ENCODE measurements around the gene RBM6. TPM values are rescaled to one million over a fixed set of nuclear protein-coding genes. Genes with fewer than 3 reads are reported as not detected.
"Not testable (repeated sequence)": the region's sequence is repeated elsewhere in the genome, so short reads cannot be mapped to it uniquely, and the experiment has no call there.

RBM6 gene
- total and polyA plus RNA-seq, 2 of the 4 experiments (the other 2 are of a cell fraction), result 38.5 to 64.6 TPM

DNA sequence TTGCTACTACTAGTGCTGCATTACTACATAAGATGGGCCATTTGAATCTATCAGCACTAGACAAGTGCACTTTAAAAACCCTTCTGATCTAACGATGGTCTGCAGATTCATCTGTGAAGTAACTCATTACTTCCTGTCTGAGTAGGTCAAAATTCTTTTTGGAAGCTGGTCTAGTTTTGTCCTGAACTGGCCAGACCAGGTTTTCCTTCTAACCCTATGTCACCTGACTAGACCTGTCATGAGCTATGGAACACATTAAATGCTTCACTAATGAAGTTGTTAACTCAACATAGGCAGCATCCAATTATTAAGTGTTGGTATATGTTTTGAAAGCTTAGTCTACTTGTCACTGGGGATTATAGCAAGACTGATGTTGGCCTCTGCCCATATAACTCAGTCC is 138.7 kb downstream of the RBM6 start:
- no CpG with 5 or more reads among the region's 1 CpG for WGBS, 2 experiments (ENCODE audit: extremely low coverage in 2 of 2, insufficient read length in 1 of 2)
- Histone ChIP-seq H2BK20ac (ENCODE audit: low read depth, low read length) (no peak overlapping the region), H3K36me3 (ENCODE audit: control insufficient read depth, insufficient read depth, low read length) (peaks cover 23% of the 10 kb centered on the region), H3K79me1 (ENCODE audit: low read depth in 1 of 2, low read length in 2 of 2) (no peaks in the 10 kb centered on the region; a peak in 1 of 4 replicates), H2AFZ (replicated peaks; ENCODE audit: low read length, poor library complexity) (no peak overlapping the region), H2AK5ac (ENCODE audit: low read depth, low read length) (no peak overlapping the region), H2BK120ac (ENCODE audit: low read depth, low read length) (no peak overlapping the region), H3K4me1 (ENCODE audit: control insufficient read depth, insufficient read depth, low read length) (no peaks in the 10 kb centered on the region), H3K27me3 (ENCODE audit: control insufficient read depth, insufficient read depth, low read length) (no peaks in the 10 kb centered on the region), H3K4ac (ENCODE audit: low read depth, low read length) (no peak overlapping the region), H3K23ac (ENCODE audit: low read depth, low read length) (no peak overlapping the region), H4K91ac (ENCODE audit: insufficient read depth, low read depth, low read length) (no peak overlapping the region), H3K9me1 (ENCODE audit: insufficient read depth, low read length) (no peaks in the 10 kb centered on the region), H4K20me1 (ENCODE audit: insufficient read depth, low read length) (no peaks in the 10 kb centered on the region), H3K4me2 (ENCODE audit: low read depth, low read length) (no peak overlapping the region), H3K9me3 (ENCODE audit: control insufficient read depth, insufficient read depth, low read length) (no peaks in the 10 kb centered on the region), H4K8ac (ENCODE audit: low read depth in 2 of 2, low read length in 2 of 2) (no peak overlapping the region), H3K14ac (replicated peaks; ENCODE audit: low read depth, low read length) (no peak overlapping the region), H2AK9ac (replicated peaks; ENCODE audit: low read depth, low read length, poor library complexity) (no peak overlapping the region), H3K27ac (ENCODE audit: insufficient read depth, low read length) (no peak overlapping the region), H3K4me3 (ENCODE audit: insufficient read depth, low read depth, low read length) (no peak overlapping the region), H3K56ac (ENCODE audit: extremely low read depth, insufficient read depth, low read length) (no peak overlapping the region), H3K18ac (ENCODE audit: low read depth, low read length) (no peak overlapping the region), H4K5ac (ENCODE audit: low read depth, low read length) (no peak overlapping the region), H2BK5ac (ENCODE audit: low read depth, low read length, poor library complexity, severe bottlenecking) (no peak overlapping the region), H2BK15ac (ENCODE audit: low read depth, low read length) (no peak overlapping the region), H3K9ac (ENCODE audit: low read depth, low read length) (no peak overlapping the region)
- dilution Hi-C loops (cut with HindIII; ENCODE audit: low sequenced_read_pairs, unreplicated experiment) (no loop called here), in situ Hi-C loops (cut with MboI; ENCODE audit: low sequenced_read_pairs) (no loop called here), intact Hi-C loops (cut with micrococcal nuclease) (no loop called here)
- CTCF ChIA-PET, result no interaction called here
- POLR2A ChIA-PET (ENCODE audit: unreplicated experiment), result interaction anchor here (0.5 kb wide), 1 partner anchor 105 kb away, joined by 4 read pairs; no protein-coding TSS in a partner anchor
- BruUV-seq (replicated peaks), result no TSS peak
- ATAC-seq (ENCODE audit: low read depth) (no peak), DNase-seq (no peak)
- TF ChIP-seq, protein P1, sequence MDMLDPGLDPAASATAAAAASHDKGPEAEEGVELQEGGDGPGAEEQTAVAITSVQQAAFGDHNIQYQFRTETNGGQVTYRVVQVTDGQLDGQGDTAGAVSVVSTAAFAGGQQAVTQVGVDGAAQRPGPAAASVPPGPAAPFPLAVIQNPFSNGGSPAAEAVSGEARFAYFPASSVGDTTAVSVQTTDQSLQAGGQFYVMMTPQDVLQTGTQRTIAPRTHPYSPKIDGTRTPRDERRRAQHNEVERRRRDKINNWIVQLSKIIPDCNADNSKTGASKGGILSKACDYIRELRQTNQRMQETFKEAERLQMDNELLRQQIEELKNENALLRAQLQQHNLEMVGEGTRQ (IDR thresholded peaks at IDR 0.05; ENCODE audit: low read depth, low read length), result no peak
- TF ChIP-seq, protein P2, sequence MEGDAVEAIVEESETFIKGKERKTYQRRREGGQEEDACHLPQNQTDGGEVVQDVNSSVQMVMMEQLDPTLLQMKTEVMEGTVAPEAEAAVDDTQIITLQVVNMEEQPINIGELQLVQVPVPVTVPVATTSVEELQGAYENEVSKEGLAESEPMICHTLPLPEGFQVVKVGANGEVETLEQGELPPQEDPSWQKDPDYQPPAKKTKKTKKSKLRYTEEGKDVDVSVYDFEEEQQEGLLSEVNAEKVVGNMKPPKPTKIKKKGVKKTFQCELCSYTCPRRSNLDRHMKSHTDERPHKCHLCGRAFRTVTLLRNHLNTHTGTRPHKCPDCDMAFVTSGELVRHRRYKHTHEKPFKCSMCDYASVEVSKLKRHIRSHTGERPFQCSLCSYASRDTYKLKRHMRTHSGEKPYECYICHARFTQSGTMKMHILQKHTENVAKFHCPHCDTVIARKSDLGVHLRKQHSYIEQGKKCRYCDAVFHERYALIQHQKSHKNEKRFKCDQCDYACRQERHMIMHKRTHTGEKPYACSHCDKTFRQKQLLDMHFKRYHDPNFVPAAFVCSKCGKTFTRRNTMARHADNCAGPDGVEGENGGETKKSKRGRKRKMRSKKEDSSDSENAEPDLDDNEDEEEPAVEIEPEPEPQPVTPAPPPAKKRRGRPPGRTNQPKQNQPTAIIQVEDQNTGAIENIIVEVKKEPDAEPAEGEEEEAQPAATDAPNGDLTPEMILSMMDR (conservative IDR thresholded peaks at IDR 0.05; ENCODE audit: low read depth, low read length), result no peak
- TF ChIP-seq SMC3 (IDR thresholded peaks at IDR 0.05; ENCODE audit: low read depth, low read length), result no peak
- TF ChIP-seq POLR2A (IDR thresholded peaks at IDR 0.05; ENCODE audit: low read depth, low read length), result no peak

DNA sequence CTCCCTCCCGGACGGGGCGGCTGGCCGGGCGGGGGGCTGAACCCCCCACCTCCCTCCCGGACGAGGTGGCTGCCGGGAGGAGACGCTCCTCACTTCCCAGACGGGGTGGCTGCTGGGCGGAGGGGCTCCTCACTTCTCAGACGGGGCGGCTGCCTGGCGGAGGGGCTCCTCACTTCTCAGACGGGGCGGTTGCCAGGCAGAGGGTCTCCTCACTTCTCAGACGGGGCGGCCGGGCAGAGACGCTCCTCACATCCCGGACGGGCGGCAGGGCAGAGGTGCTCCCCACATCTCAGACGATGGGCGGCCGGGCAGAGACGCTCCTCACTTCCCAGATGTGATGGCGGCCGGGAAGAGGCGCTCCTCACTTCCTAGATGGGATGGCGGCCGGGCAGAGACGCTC is 145.0 kb downstream of the RBM6 start:
- ATAC-seq (ENCODE audit: low read depth); H3K4me1 ChIP-seq (ENCODE audit: control insufficient read depth, insufficient read depth, low read length); H3K36me3 ChIP-seq (ENCODE audit: control insufficient read depth, insufficient read depth, low read length); dilution Hi-C loops (cut with HindIII; ENCODE audit: low sequenced_read_pairs, unreplicated experiment); H3K56ac ChIP-seq (ENCODE audit: extremely low read depth, insufficient read depth, low read length); H4K20me1 ChIP-seq (ENCODE audit: insufficient read depth, low read length); H3K9me3 ChIP-seq (ENCODE audit: control insufficient read depth, insufficient read depth, low read length); POLR2A ChIA-PET (ENCODE audit: unreplicated experiment); H2BK5ac ChIP-seq (ENCODE audit: low read depth, low read length, poor library complexity, severe bottlenecking); H2AK5ac ChIP-seq (ENCODE audit: low read depth, low read length); H2BK15ac ChIP-seq (ENCODE audit: low read depth, low read length); H4K8ac ChIP-seq (ENCODE audit: low read depth in 2 of 2, low read length in 2 of 2); H2AFZ ChIP-seq (replicated peaks; ENCODE audit: low read length, poor library complexity); H3K79me1 ChIP-seq (ENCODE audit: low read depth in 1 of 2, low read length in 2 of 2); H2BK120ac ChIP-seq (ENCODE audit: low read depth, low read length); H2AK9ac ChIP-seq (replicated peaks; ENCODE audit: low read depth, low read length, poor library complexity); H3K4me3 ChIP-seq (ENCODE audit: insufficient read depth, low read depth, low read length); H3K4me2 ChIP-seq (ENCODE audit: low read depth, low read length); BruUV-seq (replicated peaks); H2BK20ac ChIP-seq (ENCODE audit: low read depth, low read length); H3K23ac ChIP-seq (ENCODE audit: low read depth, low read length); CTCF ChIA-PET; H3K9me1 ChIP-seq (ENCODE audit: insufficient read depth, low read length); H3K27me3 ChIP-seq (ENCODE audit: control insufficient read depth, insufficient read depth, low read length); H4K91ac ChIP-seq (ENCODE audit: insufficient read depth, low read depth, low read length); H3K9ac ChIP-seq (ENCODE audit: low read depth, low read length); H3K27ac ChIP-seq (ENCODE audit: insufficient read depth, low read length); H4K5ac ChIP-seq (ENCODE audit: low read depth, low read length); H3K14ac ChIP-seq (replicated peaks; ENCODE audit: low read depth, low read length); in situ Hi-C loops (cut with MboI; ENCODE audit: low sequenced_read_pairs); H3K18ac ChIP-seq (ENCODE audit: low read depth, low read length); DNase-seq; H3K4ac ChIP-seq (ENCODE audit: low read depth, low read length): not testable (repeated sequence)
- intact Hi-C loops (cut with micrococcal nuclease), result loop anchor here (5.0 kb wide), 1 partner anchor 143 kb away; the partner anchor contains the start of gene RBM6
- no CpG with 5 or more reads among the region's 33 CpGs for WGBS, 2 experiments (ENCODE audit: extremely low coverage in 2 of 2, insufficient read length in 1 of 2)
